Hematopoietic multipotent progenitor cell treated with erythropoietin and hydrocortisone succinate and interleukin-3 and kit ligand, for 4 days (in vitro differentiated cells): Measurements from ENCODE around the gene ARID2.
A peak's percentile ranks its signal among the peaks of the same experiment; 100 is the strongest.

Experiments
- DNase-seq: peaks from one replicate; pipeline ENCODE4 v3.0.0-alpha.2; 2015

ARID2 gene

GRCh38 chr12:45866299-45866698 lies 136.8 kb downstream of the ARID2 start:
- no peak for DNase-seq

DNA sequence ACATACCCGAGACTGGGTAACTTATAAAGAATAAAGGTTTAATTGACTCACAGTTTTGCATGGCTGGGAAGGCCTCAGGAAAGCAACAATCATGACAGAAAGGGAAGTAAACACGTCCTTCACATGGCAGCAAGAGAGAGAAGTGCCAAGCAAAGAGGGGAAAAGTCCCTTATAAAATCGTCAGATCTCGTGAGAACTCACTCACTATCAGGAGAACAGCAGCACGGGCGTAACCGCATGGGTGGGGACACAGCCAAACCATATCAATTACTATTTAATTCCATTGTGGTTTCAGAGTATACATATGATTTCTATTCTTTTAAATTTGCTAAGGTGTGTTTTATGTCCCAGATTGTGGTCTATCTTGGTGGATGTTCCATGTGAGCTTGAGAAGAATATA lies 142.9 kb downstream of the ARID2 start:
- DNase-seq = peak; percentile 57

DNA sequence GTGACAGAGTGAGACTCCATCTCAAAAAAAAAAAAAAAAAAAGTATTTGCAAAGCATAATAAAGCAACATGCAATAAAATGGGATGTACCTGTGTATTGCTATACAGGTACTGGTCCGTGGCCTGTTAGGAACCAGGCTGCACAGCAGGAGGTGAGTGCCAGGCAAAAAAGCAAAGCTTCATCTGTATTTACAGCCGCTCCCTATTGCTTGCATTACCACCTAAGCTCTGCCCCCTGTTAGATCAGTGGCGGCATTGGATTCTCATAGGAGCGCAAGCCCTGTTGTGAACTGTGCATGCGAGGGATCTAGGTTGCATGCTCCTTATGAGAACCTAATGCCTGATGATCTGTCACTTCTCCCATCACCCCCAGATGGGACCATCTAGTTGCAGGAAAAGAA lies 147.6 kb downstream of the ARID2 start:
- DNase-seq = no peak

GRCh38 chr12:45878630-45879255 lies 149.2 kb downstream of the ARID2 start:
- peak; percentile 49 for DNase-seq

DNA sequence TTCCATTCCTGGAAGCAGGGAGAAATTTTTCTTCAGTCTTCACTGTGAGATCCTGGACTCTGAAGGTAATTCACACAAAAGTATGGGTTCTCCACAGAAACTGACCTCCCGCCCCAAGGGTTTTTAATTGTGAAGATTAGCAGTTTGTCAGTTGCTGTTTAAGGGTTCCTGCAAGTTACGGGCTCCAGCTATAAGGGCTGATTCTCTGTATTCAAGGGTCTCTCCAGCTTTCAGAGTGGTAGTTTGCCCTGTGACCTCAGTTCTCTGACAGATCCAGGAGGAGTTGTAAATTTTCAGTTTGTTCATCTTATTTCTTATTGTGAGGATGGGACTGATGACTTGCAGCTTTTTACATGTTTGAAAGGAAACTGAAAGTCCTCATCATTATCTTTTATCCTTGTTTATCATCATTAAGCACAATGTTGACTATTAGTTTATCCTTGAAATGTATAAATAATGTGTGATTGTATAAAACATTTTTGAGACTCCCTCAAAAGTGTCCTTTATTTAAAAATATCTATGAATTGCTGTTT lies 149.9 kb downstream of the ARID2 start:
- peak; percentile 10 for DNase-seq

DNA sequence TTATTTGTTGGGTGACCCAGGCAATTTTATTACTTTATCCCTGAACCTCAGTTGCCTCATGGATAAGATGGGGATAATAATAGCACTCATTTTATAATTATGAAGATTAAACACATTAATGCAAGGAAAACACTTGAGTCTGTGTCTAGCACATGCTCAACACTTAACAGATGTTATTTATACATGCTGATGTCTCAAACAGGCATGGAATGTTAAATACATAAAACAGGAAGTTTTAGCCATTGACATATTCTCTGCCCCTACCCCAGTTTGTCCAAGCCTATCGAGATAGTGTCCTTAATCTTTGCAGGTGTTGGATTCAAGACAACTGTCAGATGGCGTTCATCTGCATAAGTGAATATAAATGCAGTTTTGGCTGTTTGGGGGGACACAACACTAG lies 151.0 kb downstream of the ARID2 start:
- DNase-seq = no peak

- DNase-seq = no peak
Observed at GRCh38 chr12:45883187-45883586, 153.7 kb downstream of the ARID2 start.

DNA sequence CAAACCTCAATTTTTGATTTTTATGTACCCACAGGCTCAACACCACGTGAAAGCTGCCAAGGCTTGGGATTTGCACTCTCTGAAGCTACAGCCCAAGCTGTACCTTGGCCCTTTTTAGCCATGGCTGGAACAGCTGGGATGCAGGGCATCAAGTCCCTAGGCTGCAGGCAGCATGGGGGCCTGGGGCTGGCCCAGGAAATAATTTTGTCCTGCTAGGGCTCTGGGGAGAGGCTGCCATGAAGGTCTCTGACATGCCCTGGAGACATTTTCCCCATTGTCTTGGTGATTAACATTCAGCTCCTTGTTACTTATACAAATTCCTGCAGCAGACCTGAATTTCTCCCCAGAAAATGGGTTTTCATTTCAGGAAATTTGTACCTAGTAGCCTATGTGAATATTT lies 157.2 kb downstream of the ARID2 start:
- no peak for DNase-seq

GRCh38 chr12:45887544-45887943 lies 158.0 kb downstream of the ARID2 start:
- DNase-seq = no peak

DNA sequence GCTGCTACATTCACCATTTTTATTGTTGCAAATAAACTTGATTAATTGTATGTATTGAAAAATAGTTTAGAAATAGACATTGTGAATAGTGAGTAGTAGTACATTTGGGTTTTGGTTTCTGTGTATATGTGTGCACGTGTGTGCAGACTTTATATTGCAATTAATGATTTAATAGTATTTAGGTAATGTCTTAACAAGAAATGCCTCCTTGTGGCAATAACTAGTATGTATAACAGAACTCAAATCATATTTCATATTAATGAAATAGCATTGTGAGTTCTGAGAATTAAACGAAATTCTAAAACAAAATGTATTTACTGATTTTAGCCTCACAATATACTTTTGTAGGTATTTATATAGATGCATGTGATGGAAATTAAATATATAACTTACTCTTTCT lies 160.8 kb downstream of the ARID2 start:
- peak; percentile 19 for DNase-seq

GRCh38 chr12:45893240-45893639 lies 163.7 kb downstream of the ARID2 start:
- DNase-seq = peak; percentile 35

- DNase-seq = no peak
Observed at GRCh38 chr12:45895961-45896360, 166.5 kb downstream of the ARID2 start.

GRCh38 chr12:45898094-45898493 lies 168.6 kb downstream of the ARID2 start:
- no peak for DNase-seq

DNA sequence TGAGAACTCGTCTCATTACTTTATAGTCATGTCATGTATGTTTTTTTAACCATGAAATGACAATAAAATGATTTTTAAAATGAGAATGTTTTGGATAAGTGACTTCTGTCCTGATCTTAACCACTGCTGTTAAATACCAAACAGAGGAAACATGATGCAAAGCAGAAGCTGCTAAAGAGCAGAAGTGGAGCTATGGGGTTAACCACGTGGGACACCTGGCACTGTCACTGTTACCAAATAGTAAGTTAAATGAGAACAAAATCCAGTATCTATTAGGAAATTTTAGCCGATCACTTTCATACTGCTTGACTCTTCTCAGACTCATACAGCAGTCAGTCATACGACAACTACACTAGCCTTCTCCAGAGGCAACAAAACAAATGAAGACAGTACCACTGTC lies 178.4 kb downstream of the ARID2 start:
- DNase-seq = peak; percentile 58

DNA sequence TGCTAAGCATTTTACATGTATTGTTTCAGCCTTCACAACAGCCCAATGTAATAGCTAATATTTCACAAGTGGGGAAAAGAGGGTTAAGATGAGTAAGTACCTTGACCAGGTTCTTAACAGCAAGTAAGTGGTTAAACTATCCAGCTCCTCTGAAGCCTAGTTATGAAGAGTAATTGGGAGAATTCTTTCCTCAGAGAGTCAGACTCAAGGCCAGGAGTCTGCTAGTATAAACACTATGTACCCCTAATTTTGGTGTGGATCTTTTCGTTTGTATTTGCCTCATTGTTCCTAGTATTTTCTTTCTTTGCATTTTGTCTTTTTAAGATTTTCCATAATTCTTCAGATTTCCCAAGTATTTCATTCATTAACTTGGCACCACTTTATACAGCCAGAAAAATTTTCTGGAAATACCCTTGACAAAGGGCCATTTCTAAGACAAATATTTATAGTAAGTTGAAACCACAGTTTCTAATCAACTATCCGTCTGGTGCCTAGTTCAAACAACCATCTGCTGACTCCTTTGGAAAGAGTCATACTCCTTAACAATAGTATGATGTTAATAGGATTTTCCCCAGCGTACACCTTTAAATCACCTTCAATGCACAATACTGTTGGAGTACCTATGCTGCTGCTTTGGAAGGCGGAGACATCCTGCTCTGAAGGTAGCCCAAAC lies 179.7 kb downstream of the ARID2 start:
- no peak for DNase-seq

DNA sequence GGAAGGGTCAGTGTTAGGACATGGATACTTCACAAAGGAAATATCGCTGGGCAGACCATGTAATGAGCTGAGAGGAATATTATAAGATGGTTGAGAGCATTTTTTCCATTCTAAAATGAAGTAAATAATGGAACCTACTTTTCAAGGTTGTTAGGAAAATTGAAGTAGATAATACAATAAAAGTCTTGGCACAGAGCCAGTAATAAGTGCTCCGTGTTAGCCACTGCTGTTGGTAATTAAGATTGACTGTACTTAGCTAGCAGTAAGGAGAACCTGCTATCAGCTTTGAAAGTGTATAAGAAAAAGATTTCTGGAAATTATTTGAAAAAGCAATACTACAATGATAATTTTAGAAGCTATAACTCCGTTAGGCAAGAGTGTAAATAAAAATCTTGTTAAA lies 183.3 kb downstream of the ARID2 start:
- DNase-seq = no peak

- DNase-seq = no peak
Observed at GRCh38 chr12:45913631-45914030, 184.1 kb downstream of the ARID2 start.

- DNase-seq = peak; percentile 29
Observed at GRCh38 chr12:45914090-45914489, 184.6 kb downstream of the ARID2 start.

GRCh38 chr12:45915405-45915804 lies 185.9 kb downstream of the ARID2 start:
- DNase-seq = no peak

GRCh38 chr12:45918818-45919217 lies 189.3 kb downstream of the ARID2 start:
- DNase-seq = no peak

GRCh38 chr12:45928309-45928708 lies 198.8 kb downstream of the ARID2 start:
- DNase-seq = no peak

GRCh38 chr12:45930369-45930768 lies 200.9 kb downstream of the ARID2 start:
- DNase-seq = no peak

- DNase-seq = no peak
Observed at GRCh38 chr12:45933504-45933903, 204.0 kb downstream of the ARID2 start.

DNA sequence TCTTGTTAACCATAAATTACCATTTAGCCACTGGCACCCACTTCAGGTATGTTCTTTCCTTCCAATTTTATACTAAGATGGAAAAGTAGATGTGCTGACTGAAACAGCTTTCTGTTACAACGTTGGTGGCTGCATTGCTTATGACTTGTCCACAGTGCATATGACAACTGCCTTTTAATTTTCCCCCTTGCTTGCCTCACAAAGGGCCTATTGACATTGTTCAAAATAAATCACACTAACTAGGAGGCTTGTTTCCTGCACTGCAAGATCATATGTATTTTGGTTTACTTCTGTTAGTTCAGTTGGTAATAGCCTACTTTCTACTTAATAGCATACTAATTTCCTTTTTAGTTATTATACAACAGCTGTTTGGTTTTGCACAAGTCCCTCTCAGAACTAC lies 205.4 kb downstream of the ARID2 start:
- no peak for DNase-seq

- no peak for DNase-seq
Observed at GRCh38 chr12:45938566-45938965, 209.1 kb downstream of the ARID2 start.
